SK-N-SH treated with all-trans-retinoic acid at 6 μM for 48 hours (cell line): ENCODE data around the gene ABCB8.

Experiments
- ATAC-seq: fragments of 200-7000 bp; cut with Tn5 transposase; 3 replicates; pipeline ENCODE4 v1.9.1; 2020; ENCODE audit warnings: mild to moderate bottlenecking, moderate library complexity
- ARNTL ChIP-seq: fragments of 450-650 bp; formaldehyde crosslinking; IDR thresholded peaks from 2 replicates; pipeline ENCODE4 v1.5.0; 2020; ENCODE audit warnings: low read depth, mild to moderate bottlenecking, moderate library complexity, borderline replicate concordance
- BACH2 ChIP-seq: fragments of 250-450 bp; sonication (Bioruptor Pico); IDR thresholded peaks from 2 replicates; pipeline ENCODE4 v1.9.0; 2021; ENCODE audit warnings: mild to moderate bottlenecking, borderline replicate concordance
- ESRRG ChIP-seq: fragments of 250-450 bp; sonication (Bioruptor Pico); IDR thresholded peaks from 2 replicates; pipeline ENCODE4 v1.6.1; 2021; ENCODE audit warnings: mild to moderate bottlenecking
- OSR1 ChIP-seq: fragments of 250-450 bp; sonication (Bioruptor Pico); IDR thresholded peaks from 2 replicates; pipeline ENCODE4 v1.8.0; 2022; ENCODE audit warnings: moderate library complexity, mild to moderate bottlenecking, inconsistent platforms
- POU6F1 ChIP-seq: fragments of 250-450 bp; sonication (Bioruptor Pico); IDR thresholded peaks from 2 replicates; pipeline ENCODE4 v1.8.0; 2021; ENCODE audit warnings: low read depth, mild to moderate bottlenecking, moderate library complexity, borderline replicate concordance
- TCF4 ChIP-seq: fragments of 250-450 bp; sonication (Bioruptor Pico); IDR thresholded peaks from 2 replicates; pipeline ENCODE4 v1.8.0; 2021; ENCODE audit warnings: mild to moderate bottlenecking, moderate library complexity, borderline replicate concordance
- TOX ChIP-seq: fragments of 250-450 bp; sonication (Bioruptor Pico); IDR thresholded peaks from 2 replicates; pipeline ENCODE4 v1.8.0; 2021; ENCODE audit warnings: mild to moderate bottlenecking, moderate library complexity, borderline replicate concordance
- ZC3H10 ChIP-seq: fragments of 250-450 bp; sonication (Bioruptor Pico); IDR thresholded peaks from 2 replicates; pipeline ENCODE4 v1.5.1; 2021; ENCODE audit warnings: mild to moderate bottlenecking, moderate library complexity
- ZFP3 ChIP-seq: fragments of 250-450 bp; sonication (Bioruptor Pico); IDR thresholded peaks from 2 replicates; pipeline ENCODE4 v1.5.0; 2020; ENCODE audit warnings: mild to moderate bottlenecking, moderate library complexity
- ZNF565 ChIP-seq: fragments of 450-650 bp; formaldehyde crosslinking; conservative IDR thresholded peaks from 2 replicates; pipeline ENCODE4 v1.5.0; 2020; ENCODE audit warnings: low read depth, mild to moderate bottlenecking, moderate library complexity
- ZNF70 ChIP-seq: fragments of 450-650 bp; formaldehyde crosslinking; IDR thresholded peaks from 2 replicates; pipeline ENCODE4 v1.5.0; 2020; ENCODE audit warnings: mild to moderate bottlenecking, moderate library complexity
- ZNF8 ChIP-seq: fragments of 450-650 bp; formaldehyde crosslinking; IDR thresholded peaks from 2 replicates; pipeline ENCODE4 v1.5.0; 2020; ENCODE audit warnings: mild to moderate bottlenecking, moderate library complexity
- TF ChIP-seq, protein P1 (sequence below): fragments of 250-450 bp; sonication (Bioruptor Pico); IDR thresholded peaks from 2 replicates; pipeline ENCODE4 v1.5.0; 2020; ENCODE audit warnings: mild to moderate bottlenecking, moderate library complexity
- TF ChIP-seq, protein P2 (sequence below): fragments of 250-450 bp; sonication (Bioruptor Pico); IDR thresholded peaks from 2 replicates; pipeline ENCODE4 v1.5.1; 2021; ENCODE audit warnings: mild to moderate bottlenecking, moderate library complexity
- TF ChIP-seq, protein P3 (sequence below): fragments of 250-450 bp; sonication (Bioruptor Pico); IDR thresholded peaks from 2 replicates; pipeline ENCODE4 v1.5.1; 2020; ENCODE audit warnings: low read depth, mild to moderate bottlenecking, moderate library complexity

The ABCB8 gene

DNA sequence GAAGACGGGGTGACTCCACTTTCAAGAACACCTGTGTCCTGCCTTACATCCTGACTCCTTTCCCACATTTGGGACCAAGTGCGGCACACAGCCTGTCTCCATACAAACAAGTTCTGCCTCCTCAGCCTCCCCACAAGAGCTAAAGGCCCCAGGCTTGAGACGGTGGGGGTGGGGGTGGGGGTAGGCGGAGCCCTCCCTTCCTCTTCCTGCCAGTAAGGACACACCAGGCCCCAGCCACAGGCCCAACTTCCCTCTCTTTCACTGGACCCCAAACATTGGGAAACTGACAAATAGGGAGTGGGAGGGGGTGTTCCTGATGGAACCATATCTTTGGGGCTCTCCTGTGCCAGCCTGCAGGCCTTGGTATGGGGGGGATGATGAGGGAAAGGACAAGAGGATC lies 24.8 kb downstream of the ABCB8 start (continued):
- TF ChIP-seq, protein P1, sequence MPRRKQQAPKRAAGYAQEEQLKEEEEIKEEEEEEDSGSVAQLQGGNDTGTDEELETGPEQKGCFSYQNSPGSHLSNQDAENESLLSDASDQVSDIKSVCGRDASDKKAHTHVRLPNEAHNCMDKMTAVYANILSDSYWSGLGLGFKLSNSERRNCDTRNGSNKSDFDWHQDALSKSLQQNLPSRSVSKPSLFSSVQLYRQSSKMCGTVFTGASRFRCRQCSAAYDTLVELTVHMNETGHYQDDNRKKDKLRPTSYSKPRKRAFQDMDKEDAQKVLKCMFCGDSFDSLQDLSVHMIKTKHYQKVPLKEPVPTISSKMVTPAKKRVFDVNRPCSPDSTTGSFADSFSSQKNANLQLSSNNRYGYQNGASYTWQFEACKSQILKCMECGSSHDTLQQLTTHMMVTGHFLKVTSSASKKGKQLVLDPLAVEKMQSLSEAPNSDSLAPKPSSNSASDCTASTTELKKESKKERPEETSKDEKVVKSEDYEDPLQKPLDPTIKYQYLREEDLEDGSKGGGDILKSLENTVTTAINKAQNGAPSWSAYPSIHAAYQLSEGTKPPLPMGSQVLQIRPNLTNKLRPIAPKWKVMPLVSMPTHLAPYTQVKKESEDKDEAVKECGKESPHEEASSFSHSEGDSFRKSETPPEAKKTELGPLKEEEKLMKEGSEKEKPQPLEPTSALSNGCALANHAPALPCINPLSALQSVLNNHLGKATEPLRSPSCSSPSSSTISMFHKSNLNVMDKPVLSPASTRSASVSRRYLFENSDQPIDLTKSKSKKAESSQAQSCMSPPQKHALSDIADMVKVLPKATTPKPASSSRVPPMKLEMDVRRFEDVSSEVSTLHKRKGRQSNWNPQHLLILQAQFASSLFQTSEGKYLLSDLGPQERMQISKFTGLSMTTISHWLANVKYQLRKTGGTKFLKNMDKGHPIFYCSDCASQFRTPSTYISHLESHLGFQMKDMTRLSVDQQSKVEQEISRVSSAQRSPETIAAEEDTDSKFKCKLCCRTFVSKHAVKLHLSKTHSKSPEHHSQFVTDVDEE, result no peak
- TF ChIP-seq, all 23 proteins: peak for 0

DNA sequence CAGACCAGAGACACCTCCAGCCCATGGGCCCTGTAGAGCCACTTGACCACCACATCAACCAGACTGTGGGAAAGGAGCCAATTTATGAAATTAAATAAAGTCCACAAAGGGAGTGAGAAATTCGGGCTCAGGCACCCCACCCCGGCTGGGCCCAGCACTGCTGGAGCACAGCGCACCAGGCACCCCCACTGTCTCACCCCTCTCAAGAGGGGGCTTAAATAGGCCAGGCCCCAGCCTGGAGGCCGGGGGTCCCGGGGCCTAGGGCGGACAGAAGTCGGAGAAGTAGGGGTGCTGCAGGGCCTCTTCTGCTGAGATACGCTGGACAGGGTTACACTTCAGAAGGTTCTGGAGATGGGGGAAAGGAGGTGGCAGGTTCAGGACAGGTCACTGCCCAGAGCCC lies 25.5 kb downstream of the ABCB8 start:
- TF ChIP-seq ZNF8, result no peak
- no peak for TF ChIP-seq OSR1 (CRISPR knock-in tag)
- no peak for TF ChIP-seq ZC3H10 (CRISPR knock-in tag)
- no peak for TF ChIP-seq TOX (CRISPR knock-in tag)
- no peak for TF ChIP-seq BACH2 (CRISPR knock-in tag)
- ATAC-seq, result no peak

DNA sequence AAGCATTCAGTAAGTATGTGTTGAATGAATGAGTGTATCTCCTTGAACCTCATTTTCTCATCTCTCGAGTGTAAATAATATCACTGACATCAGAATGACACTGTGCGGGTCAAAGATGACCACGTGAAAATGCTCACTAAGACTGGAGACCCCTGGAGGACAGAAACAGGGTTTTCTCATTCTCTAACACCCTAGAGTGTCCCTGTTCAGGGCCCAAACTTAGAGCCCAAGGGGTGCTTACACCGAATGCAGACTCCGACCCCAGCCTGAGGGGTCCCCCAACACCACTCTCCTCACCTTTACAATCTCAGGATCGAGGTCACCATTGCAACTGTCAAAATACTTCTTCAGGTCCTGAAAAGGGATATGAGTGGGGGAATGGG lies 28.0 kb downstream of the ABCB8 start:
- TF ChIP-seq BACH2 (CRISPR knock-in tag) (no peak), ARNTL (CRISPR knock-in tag) (no peak), OSR1 (CRISPR knock-in tag) (no peak), ESRRG (CRISPR knock-in tag) (no peak), ZFP3 (CRISPR knock-in tag) (no peak)
- TF ChIP-seq, protein P2, sequence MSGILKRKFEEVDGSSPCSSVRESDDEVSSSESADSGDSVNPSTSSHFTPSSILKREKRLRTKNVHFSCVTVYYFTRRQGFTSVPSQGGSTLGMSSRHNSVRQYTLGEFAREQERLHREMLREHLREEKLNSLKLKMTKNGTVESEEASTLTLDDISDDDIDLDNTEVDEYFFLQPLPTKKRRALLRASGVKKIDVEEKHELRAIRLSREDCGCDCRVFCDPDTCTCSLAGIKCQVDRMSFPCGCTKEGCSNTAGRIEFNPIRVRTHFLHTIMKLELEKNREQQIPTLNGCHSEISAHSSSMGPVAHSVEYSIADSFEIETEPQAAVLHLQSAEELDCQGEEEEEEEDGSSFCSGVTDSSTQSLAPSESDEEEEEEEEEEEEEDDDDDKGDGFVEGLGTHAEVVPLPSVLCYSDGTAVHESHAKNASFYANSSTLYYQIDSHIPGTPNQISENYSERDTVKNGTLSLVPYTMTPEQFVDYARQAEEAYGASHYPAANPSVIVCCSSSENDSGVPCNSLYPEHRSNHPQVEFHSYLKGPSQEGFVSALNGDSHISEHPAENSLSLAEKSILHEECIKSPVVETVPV (CRISPR knock-in tag), result no peak
- ATAC-seq, result no peak

- TF ChIP-seq POU6F1 (CRISPR knock-in tag) (no peak), ZNF70 (CRISPR knock-in tag) (no peak), TOX (CRISPR knock-in tag) (no peak), ZNF565 (CRISPR knock-in tag) (no peak)
- TF ChIP-seq, protein P2 (CRISPR knock-in tag), result no peak
- no peak for ATAC-seq
Observed at GRCh38 chr7:151056666-151057505, 28.6 kb downstream of the ABCB8 start.

DNA sequence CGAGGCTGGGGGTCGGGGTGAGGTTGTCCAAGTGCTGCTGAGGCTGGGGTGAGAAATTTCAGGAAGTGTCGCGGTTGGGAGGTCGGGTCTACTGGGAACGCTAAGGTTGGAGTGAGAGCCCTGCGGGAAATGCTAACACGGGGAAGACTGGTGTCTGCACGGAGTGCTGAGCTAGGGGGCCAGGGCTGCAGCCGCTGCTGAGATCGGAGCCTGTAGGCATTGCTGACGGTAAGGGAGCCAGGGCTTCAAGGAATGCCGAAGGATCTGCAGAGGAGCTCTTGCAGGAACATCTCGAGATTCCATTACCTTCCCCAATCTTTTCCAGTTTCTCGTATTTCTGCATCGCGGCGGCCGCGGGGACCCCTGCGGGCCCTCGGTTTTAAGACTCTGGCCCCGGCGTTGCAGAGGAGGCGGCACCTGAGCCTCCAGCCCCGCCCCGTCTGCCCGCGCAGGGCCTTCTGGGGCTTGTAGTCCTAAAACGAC lies 29.3 kb downstream of the ABCB8 start, which contains the start of gene CDK5:
Gene CDK5, minus strand, starts transcription at position 392 of the 483 bp plus-strand sequence. Its CDS starts 49 bp downstream, at position 343.
- peak; percentile 34 for ATAC-seq
- TF ChIP-seq OSR1 (CRISPR knock-in tag), result no peak
- TF ChIP-seq, protein P1, result no peak
- no peak for TF ChIP-seq TCF4 (CRISPR knock-in tag)
- TF ChIP-seq TOX (CRISPR knock-in tag), result no peak
- no peak for TF ChIP-seq ZNF8
- TF ChIP-seq, protein P3, sequence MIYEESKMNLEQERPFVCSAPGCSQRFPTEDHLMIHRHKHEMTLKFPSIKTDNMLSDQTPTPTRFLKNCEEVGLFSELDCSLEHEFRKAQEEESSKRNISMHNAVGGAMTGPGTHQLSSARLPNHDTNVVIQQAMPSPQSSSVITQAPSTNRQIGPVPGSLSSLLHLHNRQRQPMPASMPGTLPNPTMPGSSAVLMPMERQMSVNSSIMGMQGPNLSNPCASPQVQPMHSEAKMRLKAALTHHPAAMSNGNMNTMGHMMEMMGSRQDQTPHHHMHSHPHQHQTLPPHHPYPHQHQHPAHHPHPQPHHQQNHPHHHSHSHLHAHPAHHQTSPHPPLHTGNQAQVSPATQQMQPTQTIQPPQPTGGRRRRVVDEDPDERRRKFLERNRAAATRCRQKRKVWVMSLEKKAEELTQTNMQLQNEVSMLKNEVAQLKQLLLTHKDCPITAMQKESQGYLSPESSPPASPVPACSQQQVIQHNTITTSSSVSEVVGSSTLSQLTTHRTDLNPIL (CRISPR knock-in tag), result no peak
- no peak for TF ChIP-seq BACH2 (CRISPR knock-in tag)
- no peak for TF ChIP-seq ZNF70 (CRISPR knock-in tag)
- TF ChIP-seq ZC3H10 (CRISPR knock-in tag), result no peak
- TF ChIP-seq ZFP3 (CRISPR knock-in tag), result no peak
- TF ChIP-seq, protein P2 (CRISPR knock-in tag), result no peak
- no peak for TF ChIP-seq ZNF565 (CRISPR knock-in tag)
